ENCODE measurements around the gene MERTK. TPM values are rescaled to one million over a fixed set of nuclear protein-coding genes. Genes with fewer than 3 reads are reported as not detected.
"Not testable (repeated sequence)": the region's sequence is repeated elsewhere in the genome, so short reads cannot be mapped to it uniquely, and the experiment has no call there.

Gene MERTK
- total RNA-seq, 1 donor from 2014 or later, result 20.4 TPM

GRCh38 chr2:111945444-111946293, 47.3 kb downstream of the MERTK start:
- no peak for DNase-seq (ENCODE audit: low spot score)

DNA sequence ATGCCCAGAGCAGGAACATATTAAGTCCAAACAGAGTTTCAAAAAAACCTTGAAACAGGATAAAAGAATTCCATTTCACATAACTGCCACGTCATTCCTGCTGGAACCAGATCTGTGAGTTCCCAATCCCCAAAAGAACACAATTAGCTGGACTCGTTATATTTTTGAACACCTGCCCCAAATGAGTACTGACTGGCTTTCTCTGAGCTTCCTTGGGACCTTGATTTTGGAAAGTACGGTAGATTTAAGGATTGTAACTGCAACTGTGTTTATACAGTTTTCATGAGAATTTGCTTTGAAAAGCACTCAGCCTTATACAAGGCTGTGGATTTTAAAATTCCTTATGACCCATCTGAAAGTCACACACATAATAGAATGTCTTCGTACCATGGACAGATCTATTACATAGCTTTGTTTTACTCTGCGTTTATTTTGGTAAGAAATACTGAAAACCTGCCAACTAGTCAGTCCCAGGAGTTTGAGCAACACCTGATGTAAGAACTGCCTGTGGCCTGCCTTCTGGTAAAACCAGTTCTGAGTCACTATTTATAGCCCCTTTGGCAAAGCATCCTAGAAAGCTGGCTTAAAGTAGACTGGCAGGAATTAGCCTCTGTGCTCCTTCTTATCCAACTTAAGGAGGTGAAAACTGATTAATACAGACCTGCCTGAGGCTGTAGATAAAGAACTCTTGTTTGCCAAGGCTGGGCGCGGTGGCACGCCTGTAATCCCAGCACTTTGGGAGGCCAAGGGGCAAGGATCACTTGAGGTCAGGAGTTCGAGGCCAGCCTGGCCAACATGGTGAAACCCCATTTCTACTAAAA, 48.1 kb downstream of the MERTK start:
- DNase-seq (ENCODE audit: low spot score), result peak; percentile 80

- DNase-seq (ENCODE audit: low spot score), result no peak
Measured at GRCh38 chr2:111947219-111947618, 48.8 kb downstream of the MERTK start.

GRCh38 chr2:111948832-111949231, 50.4 kb downstream of the MERTK start:
- DNase-seq (ENCODE audit: low spot score), result no peak

DNA sequence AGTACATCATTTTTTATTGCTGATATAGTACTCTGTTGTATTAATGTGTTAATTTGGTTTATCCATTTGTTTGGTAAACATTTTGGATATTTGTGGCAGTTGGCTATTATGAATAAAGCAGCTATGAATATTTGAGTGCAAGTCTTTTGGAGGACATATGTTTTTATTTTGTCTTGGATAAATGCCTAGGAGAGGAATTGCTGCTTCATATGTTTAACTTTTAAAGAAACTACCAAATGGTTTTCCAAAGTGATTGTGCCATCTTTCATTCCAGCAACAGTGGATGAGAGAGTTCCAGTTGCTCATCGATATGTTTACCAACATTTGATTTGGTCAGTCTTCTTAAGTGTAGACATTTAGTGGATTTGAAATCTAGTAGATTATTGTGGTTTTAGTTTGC, 51.8 kb downstream of the MERTK start:
- DNase-seq (ENCODE audit: low spot score), result no peak

GRCh38 chr2:111951486-111951885, 53.1 kb downstream of the MERTK start:
- DNase-seq (ENCODE audit: low spot score), result no peak

DNA sequence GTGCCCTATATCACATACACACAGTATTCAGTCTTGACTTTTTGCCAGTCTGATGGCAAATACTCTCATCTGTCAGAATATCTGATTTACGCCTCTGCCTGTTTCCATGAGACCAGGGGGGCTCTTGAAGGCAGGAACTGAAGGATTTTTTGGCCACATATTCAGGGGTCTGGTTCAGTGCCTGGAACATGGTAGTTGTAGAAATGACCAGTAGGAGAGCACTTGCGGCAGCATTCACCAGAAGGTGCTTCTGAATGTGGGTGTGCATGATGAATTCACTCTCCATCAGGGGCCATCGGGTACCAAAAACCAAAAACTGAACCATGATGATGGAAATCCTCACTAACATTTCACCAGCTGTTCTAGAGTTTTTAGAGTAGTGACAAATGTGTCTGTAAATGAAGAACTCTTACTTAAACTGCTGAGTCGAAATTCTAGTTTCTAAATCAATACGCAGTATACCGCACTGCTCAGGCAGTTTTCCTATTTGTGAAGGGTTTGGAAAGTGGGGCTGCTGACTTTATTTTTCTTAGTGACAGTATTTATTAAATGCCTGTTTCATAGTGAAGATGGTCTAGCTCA, 54.6 kb downstream of the MERTK start:
- DNase-seq (ENCODE audit: low spot score), result no peak

- no peak for DNase-seq (ENCODE audit: low spot score)
Measured at GRCh38 chr2:111954602-111955332, 56.4 kb downstream of the MERTK start.

GRCh38 chr2:111957872-111958354, 59.5 kb downstream of the MERTK start:
- DNase-seq (ENCODE audit: low spot score), result no peak

DNA sequence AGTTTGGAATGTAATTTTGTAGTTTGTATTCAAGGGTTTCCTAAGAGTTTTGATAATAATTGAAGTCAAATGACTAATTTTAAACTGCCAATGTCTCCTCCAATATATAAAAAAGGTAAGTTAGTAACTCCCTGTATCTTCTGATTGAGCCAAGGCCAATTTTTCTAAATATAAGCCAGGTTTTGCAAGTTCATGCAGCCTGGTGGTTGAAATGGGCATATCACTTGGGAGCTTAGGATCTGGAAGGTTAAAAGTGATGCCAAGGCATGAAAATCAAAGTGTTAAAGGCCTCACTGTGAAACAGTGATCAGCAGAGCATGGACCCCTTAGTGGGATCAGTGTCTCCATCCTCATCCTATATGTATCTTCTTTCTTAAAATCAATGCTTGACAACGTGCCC, 60.5 kb downstream of the MERTK start:
- DNase-seq (ENCODE audit: low spot score), result no peak

DNA sequence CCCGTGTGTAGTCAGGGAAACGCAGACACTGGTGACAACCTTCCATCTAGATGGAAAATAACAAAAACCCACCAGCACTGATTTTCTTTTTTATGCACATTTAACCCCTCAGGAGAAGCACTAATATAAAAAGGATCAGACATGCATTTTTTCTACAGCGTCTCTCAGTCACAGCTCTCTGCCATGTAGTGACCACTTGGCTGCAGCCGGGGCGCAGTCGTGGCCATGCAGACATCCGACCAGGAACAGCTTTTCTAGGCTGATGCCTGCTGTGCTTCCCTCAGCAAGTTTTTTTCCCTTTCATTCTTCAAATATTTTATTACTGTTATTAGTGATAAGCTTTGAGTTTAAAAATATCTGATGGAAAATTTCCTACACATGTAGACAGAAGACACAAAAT, 63.3 kb downstream of the MERTK start:
- DNase-seq (ENCODE audit: low spot score), result no peak

- DNase-seq (ENCODE audit: low spot score), result not testable (repeated sequence)
Measured at GRCh38 chr2:111963086-111963485, 64.7 kb downstream of the MERTK start.

GRCh38 chr2:111963508-111963907, 65.1 kb downstream of the MERTK start:
- not testable (repeated sequence) for DNase-seq (ENCODE audit: low spot score)

- no peak for DNase-seq (ENCODE audit: low spot score)
Measured at GRCh38 chr2:111965062-111965461, 66.7 kb downstream of the MERTK start.

DNA sequence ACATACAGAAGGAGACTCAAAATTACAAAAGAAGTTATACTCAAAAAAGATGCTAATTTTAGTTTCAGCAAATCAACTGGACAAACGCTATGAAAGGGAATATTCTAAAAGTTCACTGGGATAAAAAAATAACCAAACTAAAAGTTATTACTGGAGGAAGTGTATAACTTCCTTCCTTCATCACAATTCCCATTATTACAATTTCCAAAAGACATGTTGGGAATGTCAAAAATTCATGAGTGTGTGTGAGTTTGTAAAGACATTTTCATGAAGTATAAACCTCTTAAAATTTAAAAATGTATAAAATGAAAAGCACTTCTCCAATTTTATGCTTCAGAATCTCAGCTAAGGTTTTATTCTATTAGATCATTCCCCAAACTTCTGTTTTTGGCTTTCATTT, 67.8 kb downstream of the MERTK start:
- DNase-seq (ENCODE audit: low spot score), result no peak

DNA sequence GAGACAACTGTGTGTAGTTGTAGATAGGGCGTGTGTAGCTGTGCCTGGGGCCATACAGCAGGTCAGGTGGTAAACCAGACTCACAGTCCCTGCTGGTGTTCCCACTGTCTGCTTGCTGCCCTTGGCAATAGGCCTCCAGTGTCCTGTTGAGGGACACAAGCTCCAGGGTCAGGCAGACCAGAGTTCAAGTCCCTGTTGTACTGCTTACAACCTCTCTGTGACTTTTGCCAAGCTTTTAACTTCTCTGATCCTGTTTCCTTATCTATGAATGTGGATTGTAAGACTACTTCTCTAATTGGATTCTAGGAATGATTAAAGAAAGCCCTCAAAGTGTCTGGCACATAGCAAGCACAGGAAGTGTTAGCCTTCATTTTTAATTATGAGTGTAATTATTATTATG, 68.6 kb downstream of the MERTK start:
- no peak for DNase-seq (ENCODE audit: low spot score)

GRCh38 chr2:111970453-111970852, 72.0 kb downstream of the MERTK start:
- DNase-seq (ENCODE audit: low spot score), result no peak

- no peak for DNase-seq (ENCODE audit: low spot score)
Measured at GRCh38 chr2:111972955-111973565, 74.7 kb downstream of the MERTK start.

DNA sequence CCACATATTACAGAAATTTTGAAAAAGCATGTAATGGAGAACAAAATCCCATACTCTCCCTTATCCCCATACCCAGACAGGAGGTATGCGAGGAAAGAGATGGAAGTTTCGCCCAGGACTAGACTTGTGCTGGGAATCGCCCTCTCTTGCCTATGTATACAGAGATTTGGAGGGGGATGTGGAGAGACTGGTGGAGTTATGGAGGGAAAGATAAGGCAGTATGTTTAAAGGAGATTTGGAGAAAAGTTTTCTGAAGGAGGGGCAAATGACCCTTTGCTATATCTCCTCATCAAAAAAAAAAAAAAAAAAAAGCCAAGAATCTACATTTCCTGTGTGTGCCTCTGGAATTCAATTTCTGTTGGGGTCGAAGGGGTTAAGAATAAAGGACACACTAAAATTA, 75.3 kb downstream of the MERTK start:
- DNase-seq (ENCODE audit: low spot score), result no peak

DNA sequence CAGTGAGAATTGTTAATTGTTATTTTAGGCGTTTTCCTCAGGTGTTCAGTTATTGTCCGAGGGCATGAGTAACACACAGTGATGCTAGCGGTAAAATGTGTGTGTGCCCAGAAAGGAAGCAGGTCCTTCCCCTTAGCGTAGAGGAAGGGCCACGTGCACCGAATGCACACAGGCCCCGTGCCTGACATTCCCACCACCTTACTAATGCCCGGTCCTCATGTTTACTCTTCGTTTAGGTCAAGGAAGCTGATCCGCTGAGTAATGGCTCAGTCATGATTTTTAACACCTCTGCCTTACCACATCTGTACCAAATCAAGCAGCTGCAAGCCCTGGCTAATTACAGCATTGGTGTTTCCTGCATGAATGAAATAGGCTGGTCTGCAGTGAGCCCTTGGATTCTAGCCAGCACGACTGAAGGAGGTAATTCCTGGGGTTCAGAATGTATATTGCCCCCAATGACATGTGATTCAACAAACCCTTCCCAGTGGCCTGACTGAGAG, 76.7 kb downstream of the MERTK start:
- DNase-seq (ENCODE audit: low spot score), result peak; percentile 50

DNA sequence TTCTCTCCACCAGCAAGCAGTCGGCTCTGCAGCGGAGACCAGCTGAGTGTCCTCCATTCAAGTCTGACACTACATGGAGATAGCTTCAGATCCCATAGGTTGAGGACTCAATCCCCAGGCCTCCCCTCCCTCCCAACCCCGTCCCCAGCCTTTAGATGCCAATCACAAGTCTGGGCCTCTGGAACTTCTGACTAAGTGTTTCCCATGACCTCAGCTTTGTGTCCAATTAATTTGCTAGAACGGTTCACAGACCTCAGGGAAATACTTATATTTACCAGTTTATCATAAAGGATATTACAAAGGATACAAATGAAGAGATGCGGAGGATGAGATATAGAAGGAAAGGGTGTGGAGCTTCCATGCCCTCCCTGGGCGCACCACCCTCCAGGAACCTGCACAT, 77.4 kb downstream of the MERTK start:
- DNase-seq (ENCODE audit: low spot score), result no peak
